Measurements from ENCODE around the gene PPP6R2.

GRCh38 chr22:50357222-50357621 lies 14.1 kb downstream of the PPP6R2 start:
- no peak for TF ChIP-seq POLR2A (IDR thresholded peaks at IDR 0.05; ENCODE audit: low read depth, low read length)
- no peak for TF ChIP-seq POLR2AphosphoS5 (IDR thresholded peaks at IDR 0.05; ENCODE audit: low read depth, low read length)

Measured in GM12891 (cell line).